Testis (tissue), 3 donors: ENCODE data around the gene SUSD2. TPM values are rescaled to one million over a fixed set of nuclear protein-coding genes. Genes with fewer than 3 reads are reported as not detected.

Source experiments
- DNase-seq: peaks from one replicate; pipeline ENCODE4 v3.0.0-alpha.2; 2019
- H3K27ac ChIP-seq, 2 donors: fragments of 200-600 bp; sonication (generic); one replicate each; pipeline ENCODE4 v1.5.1; 2019
- H3K27me3 ChIP-seq: fragments of 200-600 bp; sonication (generic); one replicate; pipeline ENCODE4 v1.5.1; 2019
- H3K36me3 ChIP-seq: fragments of 200-600 bp; sonication (generic); one replicate; pipeline ENCODE4 v1.5.1; 2017; ENCODE audit warnings: low read depth; ENCODE audit errors: missing control alignments
- H3K4me1 ChIP-seq: fragments of 200-600 bp; sonication (generic); one replicate; pipeline ENCODE4 v1.5.1; 2019
- H3K4me3 ChIP-seq, 2 donors: fragments of 200-600 bp; sonication (generic); one replicate each; pipeline ENCODE4 v1.5.1; 2017 to 2019
- H3K9me3 ChIP-seq: fragments of 200-600 bp; sonication (generic); one replicate; pipeline ENCODE4 v1.5.1; 2017
- POLR2A ChIP-seq: fragments of 450-650 bp; IDR thresholded peaks from one replicate; pipeline ENCODE4 v1.6.1; 2017; ENCODE audit warnings: antibody characterized with exemption, mild to moderate bottlenecking, moderate library complexity
- WGBS, 2 donors: methylation state at CpG; one replicate each; pipeline ENCODE4 v1.1.5; 2018; 5-methylcytosine and 5-hydroxymethylcytosine counted together
- intact Hi-C: fragments of 100-400 bp; cut with DNase I; formaldehyde crosslinking; loops from one replicate; pipeline ENCODE4 v1.15.1; 2023; ENCODE audit warnings: low total_unique reads
- polyA plus RNA-seq: library from polyadenylated mRNA; stranded (reverse); fragments of 350-450 nt; fragmentation: Illumina TruSeq; extraction: RNeasy Lipid Tissue Mini Kit (QIAGEN cat#74804); gene quantifications from one replicate; pipeline ENCODE4 v1.2.3, GENCODE V29; 2014; ENCODE audit warnings: low read depth, low replicate concordance; ENCODE audit not compliant: insufficient read depth
- total RNA-seq, 2 donors: library from RNA; depleted of rRNA; stranded (reverse); fragments of >200 nt; gene quantifications; one replicate each; pipeline ENCODE4 v1.2.3, GENCODE V29; 2016
- TF ChIP-seq, protein P1 (sequence below), 3 experiments: fragments of 450-650 bp in 2 of 3; fragments of 200-600 bp in 1 of 3; sonication (generic) in 1 of 3; IDR thresholded peaks; one replicate each; pipeline ENCODE4 v1.5.1; 2016 to 2019; ENCODE audit warnings: antibody characterized with exemption in 3 of 3, mild to moderate bottlenecking in 2 of 3, moderate library complexity in 1 of 3

Gene SUSD2
- total and polyA plus RNA-seq, 3 donors from 2014 or later: 5.3 to 11.9 (median 5.7) TPM

DNA sequence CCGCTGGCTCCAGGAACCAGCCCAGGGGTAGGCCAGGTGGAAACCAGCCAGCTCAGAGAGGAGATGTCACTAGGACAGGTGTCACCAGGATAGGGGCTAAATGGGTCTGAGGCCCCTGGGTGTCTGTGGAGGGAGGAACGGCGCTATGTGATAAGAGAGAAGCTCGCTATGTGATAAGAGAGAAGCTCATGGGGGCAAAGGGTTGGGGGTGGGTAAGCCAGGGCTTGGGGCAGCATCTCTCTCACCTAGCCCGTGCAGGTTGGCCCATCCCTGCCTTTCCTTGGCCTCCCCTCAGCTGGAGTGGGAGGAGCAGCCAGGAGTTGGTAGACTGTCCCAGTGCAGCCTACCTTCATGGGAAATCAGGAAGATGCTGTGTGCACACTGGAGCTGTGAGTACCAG is 26.5 kb upstream of the SUSD2 start:
- Histone ChIP-seq H3K4me3 (no peak overlapping the region), H3K9me3 (no peaks in the 10 kb centered on the region), H3K27ac (no peak overlapping the region), H3K36me3 (no peaks in the 10 kb centered on the region), H3K27me3 (no peaks in the 10 kb centered on the region), H3K4me1 (peaks cover 23% of the 10 kb centered on the region)
- 83 to 89% methylated on average over 5 of the region's 5 CpGs for WGBS, 2 donors
- intact Hi-C loops: no loop called here
- TF ChIP-seq POLR2A: no peak
- no peak for DNase-seq

DNA sequence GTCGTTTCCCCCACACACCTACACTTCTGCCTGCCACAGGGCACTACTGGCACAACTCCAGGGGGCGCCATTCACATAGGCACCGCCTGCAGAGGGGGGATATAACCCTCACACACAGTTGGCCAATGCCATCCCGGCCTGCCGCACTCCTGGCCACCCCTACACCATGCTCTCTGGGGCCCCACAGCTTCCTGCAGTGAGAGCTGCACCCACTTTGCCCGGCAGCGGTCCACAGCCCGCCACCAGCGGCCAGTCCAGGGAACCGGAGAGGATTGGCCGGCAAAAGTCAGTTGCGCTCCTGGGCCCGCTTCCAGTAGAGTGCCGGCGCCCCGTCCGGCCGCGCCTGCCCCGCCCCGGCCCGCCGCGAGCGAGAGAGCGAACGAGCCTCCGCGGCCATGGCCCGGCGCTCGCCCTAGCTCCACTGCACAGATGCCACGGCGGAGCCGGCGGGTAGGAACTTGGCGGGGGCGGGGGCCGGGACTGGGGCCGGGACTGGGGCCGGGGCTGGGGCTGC is 25.6 kb upstream of the SUSD2 start:
- WGBS, 2 donors: 0 to 6% methylated on average over 5 to 37 of the region's 41 CpGs
- no peaks in the 10 kb centered on the region for H3K36me3 ChIP-seq
- H3K9me3 ChIP-seq: no peaks in the 10 kb centered on the region
- peaks cover 23% of the 10 kb centered on the region for H3K4me1 ChIP-seq
- intact Hi-C loops: no loop called here
- no peak for TF ChIP-seq POLR2A
- TF ChIP-seq, protein P1, sequence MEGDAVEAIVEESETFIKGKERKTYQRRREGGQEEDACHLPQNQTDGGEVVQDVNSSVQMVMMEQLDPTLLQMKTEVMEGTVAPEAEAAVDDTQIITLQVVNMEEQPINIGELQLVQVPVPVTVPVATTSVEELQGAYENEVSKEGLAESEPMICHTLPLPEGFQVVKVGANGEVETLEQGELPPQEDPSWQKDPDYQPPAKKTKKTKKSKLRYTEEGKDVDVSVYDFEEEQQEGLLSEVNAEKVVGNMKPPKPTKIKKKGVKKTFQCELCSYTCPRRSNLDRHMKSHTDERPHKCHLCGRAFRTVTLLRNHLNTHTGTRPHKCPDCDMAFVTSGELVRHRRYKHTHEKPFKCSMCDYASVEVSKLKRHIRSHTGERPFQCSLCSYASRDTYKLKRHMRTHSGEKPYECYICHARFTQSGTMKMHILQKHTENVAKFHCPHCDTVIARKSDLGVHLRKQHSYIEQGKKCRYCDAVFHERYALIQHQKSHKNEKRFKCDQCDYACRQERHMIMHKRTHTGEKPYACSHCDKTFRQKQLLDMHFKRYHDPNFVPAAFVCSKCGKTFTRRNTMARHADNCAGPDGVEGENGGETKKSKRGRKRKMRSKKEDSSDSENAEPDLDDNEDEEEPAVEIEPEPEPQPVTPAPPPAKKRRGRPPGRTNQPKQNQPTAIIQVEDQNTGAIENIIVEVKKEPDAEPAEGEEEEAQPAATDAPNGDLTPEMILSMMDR (IDR thresholded peaks at IDR 0.05): peak; percentile 14 to 37 (median 20)
- DNase-seq: peak; percentile 76
- peak overlapping the region; percentile 65 to 80 for H3K27ac ChIP-seq
- peak overlapping the region; percentile 65 to 77 for H3K4me3 ChIP-seq
- H3K27me3 ChIP-seq: no peaks in the 10 kb centered on the region

DNA sequence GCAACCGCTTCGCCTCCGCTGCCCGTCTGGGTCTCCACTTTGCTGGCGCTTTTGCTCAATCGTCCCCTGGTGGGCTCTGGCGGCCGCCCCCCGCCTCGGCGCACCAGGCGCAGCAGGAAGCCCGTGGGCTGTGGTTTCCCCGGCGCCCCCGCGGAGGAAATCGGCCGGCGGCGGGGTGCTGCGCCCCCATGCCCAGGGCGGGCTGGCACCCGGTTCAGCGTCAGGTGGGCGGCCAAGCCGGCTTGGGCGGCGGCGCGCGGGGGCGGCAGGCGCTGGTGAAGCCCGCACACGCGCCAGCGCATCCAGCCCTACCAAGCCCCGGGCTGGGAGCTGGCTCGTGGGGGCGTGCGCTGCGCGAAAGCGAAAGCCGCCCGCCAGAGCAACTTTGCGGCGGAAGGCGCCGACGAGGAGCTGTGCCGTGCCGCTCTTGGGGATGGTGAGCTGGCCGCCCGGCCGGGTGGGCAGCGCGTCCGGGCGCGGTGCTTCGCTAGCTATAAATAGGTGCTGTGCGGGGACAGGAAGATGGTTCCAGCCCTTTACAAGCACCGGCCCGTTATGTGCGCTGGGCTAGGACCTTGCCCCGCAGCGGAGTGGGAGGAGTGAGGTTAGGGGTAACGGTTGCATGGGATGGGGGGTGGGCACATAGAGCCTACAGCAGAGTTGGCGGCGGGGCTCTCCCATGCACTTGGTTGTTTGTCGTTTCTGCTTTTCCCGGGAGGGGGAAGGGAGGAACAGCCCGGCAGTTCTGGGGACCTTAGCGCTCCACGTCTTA is 25.0 kb upstream of the SUSD2 start:
- H3K4me1 ChIP-seq: peaks cover 23% of the 10 kb centered on the region
- no peaks in the 10 kb centered on the region for H3K36me3 ChIP-seq
- WGBS, 2 donors: 0% methylated on average over 18 to 77 of the region's 77 CpGs
- H3K4me3 ChIP-seq: peak overlapping the region; percentile 65 to 77
- H3K27ac ChIP-seq: peak overlapping the region; percentile 65 to 80
- H3K9me3 ChIP-seq: no peaks in the 10 kb centered on the region
- intact Hi-C loops: no loop called here
- TF ChIP-seq, protein P1 (IDR thresholded peaks at IDR 0.05): no peak
- TF ChIP-seq POLR2A: no peak
- no peaks in the 10 kb centered on the region for H3K27me3 ChIP-seq
- peak; percentile 22 for DNase-seq

DNA sequence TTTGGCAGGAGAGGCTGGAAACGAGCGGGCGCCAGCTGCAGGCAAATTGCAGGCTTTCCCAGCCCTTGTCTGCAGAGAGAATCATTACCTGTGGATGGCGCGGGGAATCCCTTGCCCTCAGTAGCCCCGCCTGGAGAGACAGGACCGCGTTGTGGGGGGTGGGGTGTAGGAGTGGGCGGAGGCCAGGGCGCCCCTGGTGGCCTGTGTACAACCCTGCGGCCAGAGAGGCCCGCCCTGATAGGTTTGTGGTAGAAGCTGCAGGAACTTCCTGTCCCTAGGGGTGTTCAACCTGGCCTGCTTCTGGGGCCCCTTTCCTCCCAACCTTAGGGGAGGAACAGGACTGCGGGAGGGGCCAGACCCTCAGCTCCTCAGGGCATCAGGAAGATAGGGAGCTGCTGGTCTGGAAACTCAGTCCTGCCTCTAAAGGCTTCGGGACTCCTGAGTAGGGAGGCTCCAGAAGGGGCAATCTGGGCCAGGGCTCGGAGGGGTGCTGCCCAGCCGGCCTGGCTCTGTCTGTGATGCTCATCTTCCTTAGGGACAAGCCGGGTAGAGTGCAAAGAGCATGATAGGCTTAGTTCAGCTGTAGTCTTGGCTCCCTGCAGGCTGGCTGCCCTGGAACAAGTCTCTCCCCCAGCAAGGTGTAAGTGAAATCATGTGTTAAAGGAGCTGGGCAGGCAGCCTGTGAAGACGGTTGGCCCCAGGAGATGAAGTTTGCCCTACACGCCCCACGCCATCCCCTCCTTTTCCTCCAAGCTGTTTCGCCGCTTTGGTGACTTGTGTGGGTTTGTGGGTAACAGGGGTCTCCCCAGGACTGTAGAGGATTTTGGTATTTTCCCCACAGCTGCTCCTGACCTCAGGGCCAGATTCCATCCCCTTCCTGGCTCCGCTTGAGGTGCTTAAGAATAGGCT is 24.1 kb upstream of the SUSD2 start:
- Histone ChIP-seq H3K27me3 (no peaks in the 10 kb centered on the region), H3K36me3 (no peaks in the 10 kb centered on the region), H3K27ac (peak overlapping the region; percentile 13 to 54), H3K4me3 (peak overlapping the region; percentile 65 to 77), H3K9me3 (no peaks in the 10 kb centered on the region), H3K4me1 (peaks cover 23% of the 10 kb centered on the region)
- TF ChIP-seq, protein P1 (IDR thresholded peaks at IDR 0.05): peak; percentile 59 to 75 (median 72)
- TF ChIP-seq POLR2A: no peak
- peak; percentile 86 for DNase-seq
- intact Hi-C loops: no loop called here
- WGBS, 2 donors: 6 to 23% methylated on average over 3 to 20 of the region's 23 CpGs

DNA sequence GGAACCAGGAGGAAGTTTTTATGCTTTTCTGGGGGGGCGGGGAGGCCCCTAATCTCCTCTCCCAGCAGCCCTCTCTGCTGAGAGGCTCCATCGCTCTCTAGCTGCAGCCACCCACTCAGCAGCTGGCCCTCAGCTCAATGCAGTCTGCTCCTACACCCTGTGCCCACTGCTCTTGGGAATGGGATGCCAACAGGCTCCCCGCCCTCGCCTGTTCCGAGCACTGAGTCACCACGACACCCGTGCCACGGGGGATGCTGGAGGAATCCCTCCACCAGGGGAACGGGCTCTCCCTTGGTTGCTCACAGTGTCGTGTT is 23.5 kb upstream of the SUSD2 start:
- Histone ChIP-seq H3K4me3 (no peak overlapping the region), H3K36me3 (no peaks in the 10 kb centered on the region), H3K9me3 (no peaks in the 10 kb centered on the region), H3K27ac (peak overlapping the region in 1 of 2 donors; percentile 54), H3K4me1 (peaks cover 23% of the 10 kb centered on the region), H3K27me3 (no peaks in the 10 kb centered on the region)
- TF ChIP-seq, protein P1 (IDR thresholded peaks at IDR 0.05): no peak
- no peak for TF ChIP-seq POLR2A
- DNase-seq: peak; percentile 38
- 29 to 77% methylated on average over 5 to 10 of the region's 10 CpGs for WGBS, 2 donors
- intact Hi-C loops: no loop called here
